ENCODE results near the gene DUOX1. TPM values are rescaled to one million over a fixed set of nuclear protein-coding genes. Genes with fewer than 3 reads are reported as not detected.
A peak's percentile ranks its signal among the peaks of the same experiment; 100 is the strongest.

The DUOX1 gene
- total and polyA plus RNA-seq, 2 of the 13 experiments (the other 11 are each of a cell fraction or from before 2014, with no cell fraction given), result 0.03 TPM; not detected in 1

- peak; percentile 78 for TF ChIP-seq ZBED4 (CRISPR knock-in tag; IDR thresholded peaks at IDR 0.05; ENCODE audit: borderline replicate concordance)
- no peak for TF ChIP-seq CREB3 (CRISPR knock-in tag; IDR thresholded peaks at IDR 0.05)
- peak; percentile 71 for TF ChIP-seq DRAP1 (CRISPR knock-in tag; IDR thresholded peaks at IDR 0.05)
- TF ChIP-seq PHF8 (CRISPR knock-in tag; IDR thresholded peaks at IDR 0.05), result peak; percentile 48
- no peak for TF ChIP-seq ZNF329 (CRISPR knock-in tag; IDR thresholded peaks at IDR 0.05; ENCODE audit: low read depth)
- peak; percentile 53 for TF ChIP-seq HIVEP1 (CRISPR knock-in tag; IDR thresholded peaks at IDR 0.05)
- peak; percentile 92 for TF ChIP-seq ZGPAT (CRISPR knock-in tag; IDR thresholded peaks at IDR 0.05)
- peak; percentile 57 for TF ChIP-seq ASH2L (IDR thresholded peaks at IDR 0.05; ENCODE audit: insufficient read length, low read depth, low read length)
- TF ChIP-seq BCL3 (CRISPR knock-in tag; IDR thresholded peaks at IDR 0.05), result 0 out of 2 replicates have a peak, but pooled peaks have one; percentile 13
- TF ChIP-seq POGK (CRISPR knock-in tag; conservative IDR thresholded peaks at IDR 0.05), result peak; percentile 66; the same call in 1 of the 2 replicates
- peak; percentile 60; the same call in 1 of the 2 replicates for TF ChIP-seq ZHX1 (CRISPR knock-in tag; IDR thresholded peaks at IDR 0.05; ENCODE audit: low read depth)
Measured at GRCh38 chr15:45198337-45199135, 68.7 kb downstream of the DUOX1 start (continued).
